D721Med (cell line): ENCODE data around the gene C9.

ENCODE experiments used
- DNase-seq: peaks from one replicate; pipeline ENCODE4 v3.0.0; 2011; ENCODE audit warnings: low spot score; ENCODE audit not compliant: insufficient read length
- FAIRE-seq: peaks from 2 replicates; lab custom pipeline; 2011; peaks lifted over from hg19 to GRCh38; lab: Jason Lieb, UNC
- TF ChIP-seq, protein P1 (sequence below): IDR thresholded peaks from 2 replicates; pipeline ENCODE4 v1.5.1; 2012; ENCODE audit warnings: mild to moderate bottlenecking, control low read depth; ENCODE audit not compliant: insufficient read depth; ENCODE audit errors: missing control alignments

Gene C9

DNA sequence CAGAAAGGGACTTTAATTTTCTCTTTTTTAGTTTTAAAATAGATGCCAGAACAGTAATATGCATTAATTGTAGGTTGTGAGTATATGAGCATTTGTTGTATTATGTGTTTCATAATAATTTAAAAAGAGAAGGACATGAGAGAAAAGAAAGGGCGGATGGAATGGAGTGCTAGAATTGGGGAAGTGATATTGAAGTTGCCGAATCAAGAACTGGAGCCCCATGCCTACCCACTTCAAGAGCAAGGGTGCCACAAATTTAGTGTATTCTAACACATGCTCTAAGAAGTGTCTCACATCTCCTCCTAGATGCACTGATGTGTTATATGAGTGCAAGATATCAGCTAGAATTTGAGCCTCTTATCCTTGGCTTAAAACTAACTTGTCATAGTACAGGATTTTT is 101.3 kb downstream of the C9 start:
- no peak for DNase-seq
- FAIRE-seq, result no peak
- TF ChIP-seq, protein P1, sequence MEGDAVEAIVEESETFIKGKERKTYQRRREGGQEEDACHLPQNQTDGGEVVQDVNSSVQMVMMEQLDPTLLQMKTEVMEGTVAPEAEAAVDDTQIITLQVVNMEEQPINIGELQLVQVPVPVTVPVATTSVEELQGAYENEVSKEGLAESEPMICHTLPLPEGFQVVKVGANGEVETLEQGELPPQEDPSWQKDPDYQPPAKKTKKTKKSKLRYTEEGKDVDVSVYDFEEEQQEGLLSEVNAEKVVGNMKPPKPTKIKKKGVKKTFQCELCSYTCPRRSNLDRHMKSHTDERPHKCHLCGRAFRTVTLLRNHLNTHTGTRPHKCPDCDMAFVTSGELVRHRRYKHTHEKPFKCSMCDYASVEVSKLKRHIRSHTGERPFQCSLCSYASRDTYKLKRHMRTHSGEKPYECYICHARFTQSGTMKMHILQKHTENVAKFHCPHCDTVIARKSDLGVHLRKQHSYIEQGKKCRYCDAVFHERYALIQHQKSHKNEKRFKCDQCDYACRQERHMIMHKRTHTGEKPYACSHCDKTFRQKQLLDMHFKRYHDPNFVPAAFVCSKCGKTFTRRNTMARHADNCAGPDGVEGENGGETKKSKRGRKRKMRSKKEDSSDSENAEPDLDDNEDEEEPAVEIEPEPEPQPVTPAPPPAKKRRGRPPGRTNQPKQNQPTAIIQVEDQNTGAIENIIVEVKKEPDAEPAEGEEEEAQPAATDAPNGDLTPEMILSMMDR, result no peak

DNA sequence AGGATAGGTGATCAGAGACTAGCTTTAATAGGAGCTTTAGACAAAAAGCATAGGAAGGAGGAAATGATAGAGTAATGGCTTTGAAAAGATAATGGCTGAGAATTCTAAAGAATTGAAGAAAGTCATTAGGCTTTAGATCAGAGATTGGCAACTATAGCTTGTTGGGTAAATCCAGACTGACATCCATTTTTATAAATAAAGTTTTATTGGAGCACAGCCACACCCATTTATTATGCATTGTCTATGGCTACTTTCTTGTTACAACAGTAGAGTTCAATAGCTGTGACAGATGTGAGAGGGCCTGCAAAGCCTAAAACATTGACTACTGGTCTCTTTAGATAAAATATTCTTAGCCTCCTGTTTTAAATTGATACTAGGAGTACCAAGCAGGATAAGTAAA is 104.2 kb downstream of the C9 start:
- TF ChIP-seq, protein P1, result no peak
- FAIRE-seq, result no peak

DNA sequence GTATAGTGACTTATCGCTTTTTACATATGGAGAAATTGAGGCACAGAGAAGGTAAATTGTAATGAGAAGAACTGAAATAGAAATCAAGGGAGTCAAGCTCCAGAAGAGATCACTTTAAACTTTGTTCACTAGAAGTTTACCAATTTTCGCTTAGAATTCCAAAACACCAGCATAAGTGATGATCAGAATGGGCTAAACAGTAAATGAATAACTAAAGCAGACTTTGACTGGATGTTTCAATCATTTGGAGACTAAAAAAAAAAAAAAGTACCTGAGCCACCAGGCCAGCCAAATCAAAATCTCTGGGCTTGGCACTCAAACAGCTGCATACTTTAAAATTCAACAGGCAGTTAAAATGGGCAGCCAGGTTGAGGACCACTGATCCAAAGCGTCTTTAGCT is 106.7 kb downstream of the C9 start:
- DNase-seq, result no peak
- no peak for FAIRE-seq
- TF ChIP-seq, protein P1, result no peak

More for the DNA sequence above, 104.2 kb downstream of the C9 start:
- DNase-seq, result no peak

DNA sequence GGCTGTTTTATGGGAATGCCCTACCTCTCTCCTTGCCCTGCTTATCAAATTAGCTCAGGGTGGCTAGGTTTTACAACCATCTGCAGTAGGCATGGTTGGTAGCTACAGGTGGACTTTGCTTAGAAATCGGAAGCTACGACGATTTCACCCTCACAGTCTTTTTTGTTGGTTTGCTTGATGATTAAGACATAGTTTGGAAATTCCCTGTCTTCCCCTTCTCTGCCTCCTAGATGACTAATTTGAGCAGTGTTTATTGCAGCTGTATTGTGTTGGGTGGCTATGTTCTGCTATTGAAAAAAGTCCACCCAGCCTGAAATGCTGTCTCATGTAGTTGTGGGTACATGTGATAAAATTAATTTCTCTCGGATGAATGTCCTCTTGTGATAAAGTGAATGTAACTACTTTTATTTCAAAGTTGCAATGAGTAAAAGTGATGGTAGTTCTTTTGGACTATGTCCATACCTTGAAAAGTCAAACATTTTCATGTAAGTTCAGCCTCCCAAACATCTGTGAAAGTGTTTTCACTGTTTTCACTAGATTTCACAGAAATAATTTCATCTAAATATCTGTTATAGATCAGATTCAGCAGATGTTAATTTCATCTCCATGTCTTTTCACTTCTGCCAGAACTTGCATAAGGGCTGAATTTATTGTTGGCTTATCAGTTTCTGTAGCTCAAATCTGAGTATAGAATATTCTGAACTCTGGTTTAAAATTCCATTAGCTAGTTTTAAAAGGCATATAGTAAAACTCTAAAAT is 107.6 kb downstream of the C9 start:
- FAIRE-seq (no peak), DNase-seq (no peak)
- TF ChIP-seq, protein P1, result no peak

DNA sequence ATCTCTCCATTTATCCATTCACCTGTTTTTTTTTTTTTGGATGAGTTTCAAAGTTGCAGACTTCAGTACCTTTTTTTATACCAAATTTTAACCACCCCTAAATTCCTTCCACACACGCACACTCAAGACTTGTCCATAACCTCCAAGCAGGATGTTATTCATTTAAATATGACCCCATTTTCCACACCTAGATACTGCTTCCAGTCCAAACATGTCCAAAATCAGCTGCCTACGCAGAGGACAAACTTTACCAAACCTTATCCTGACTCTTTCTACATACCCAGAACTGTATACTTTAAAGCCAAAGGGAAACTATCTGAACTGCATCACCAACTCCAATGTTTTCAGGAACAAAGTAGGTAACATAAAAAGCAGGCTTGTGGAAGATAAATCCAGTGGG is 108.9 kb downstream of the C9 start:
- DNase-seq (no peak), FAIRE-seq (no peak)
- TF ChIP-seq, protein P1, result no peak

DNA sequence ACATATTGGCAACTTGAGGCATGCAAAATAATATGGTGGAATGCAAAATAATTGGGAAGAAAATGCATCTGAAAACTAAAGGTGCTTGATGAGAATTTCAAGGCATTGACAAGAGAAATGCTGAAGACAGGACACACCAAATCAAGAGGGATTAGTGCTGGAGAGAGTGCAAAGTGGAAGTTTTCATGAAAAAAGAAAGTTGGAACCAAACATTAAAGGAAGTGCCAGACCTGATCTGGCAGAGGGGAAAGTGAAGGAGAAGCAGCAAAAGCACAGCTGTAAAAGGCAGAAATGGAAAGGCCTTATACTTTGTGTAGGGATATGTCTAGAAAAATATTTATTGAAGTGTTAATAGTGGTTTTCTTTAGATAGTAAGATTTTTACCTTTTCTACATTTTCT is 109.6 kb downstream of the C9 start:
- DNase-seq, result no peak
- TF ChIP-seq, protein P1, result no peak
- FAIRE-seq, result no peak

DNA sequence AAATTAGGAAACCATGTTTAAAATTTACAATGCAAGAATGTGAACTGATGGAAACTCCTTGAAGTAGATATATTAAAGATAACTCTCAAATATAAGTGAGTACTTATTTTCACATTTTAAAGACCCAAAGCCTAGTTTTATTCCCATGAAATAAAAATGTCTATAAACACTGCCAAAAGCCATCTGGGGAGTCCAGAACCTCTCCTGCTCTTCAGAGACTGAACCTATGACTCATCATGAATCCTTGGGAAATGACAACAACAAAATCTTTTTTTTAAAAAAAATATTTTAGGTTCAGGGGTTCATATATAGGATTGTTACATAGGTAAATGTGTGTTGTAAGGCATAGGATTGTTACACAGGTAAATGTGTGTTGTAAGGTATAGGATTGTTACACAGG is 111.1 kb downstream of the C9 start:
- FAIRE-seq, result no peak
- TF ChIP-seq, protein P1, result no peak
- DNase-seq, result no peak
